Endometrial microvascular endothelial cells (primary cell): Measurements from ENCODE around the gene TEAD4. TPM values are rescaled to one million over a fixed set of nuclear protein-coding genes. Genes with fewer than 3 reads are reported as not detected.

Experiments used
- in situ Hi-C: cut with HindIII; loops from 2 replicates; pipeline ENCODE4 v1.10.0; 2017; ENCODE audit warnings: low sequenced_read_pairs, low pct_unique_long_range_greater_than_20kb; ENCODE audit errors: inconsistent ontology term
- total RNA-seq: library from RNA; depleted of rRNA; stranded (reverse); fragments of >200 nt; gene quantifications from one replicate; pipeline ENCODE4 v1.2.3, GENCODE V29; 2015; ENCODE audit errors: inconsistent ontology term

TEAD4 gene
- total RNA-seq, 1 donor from 2014 or later, result 78.1 TPM

DNA sequence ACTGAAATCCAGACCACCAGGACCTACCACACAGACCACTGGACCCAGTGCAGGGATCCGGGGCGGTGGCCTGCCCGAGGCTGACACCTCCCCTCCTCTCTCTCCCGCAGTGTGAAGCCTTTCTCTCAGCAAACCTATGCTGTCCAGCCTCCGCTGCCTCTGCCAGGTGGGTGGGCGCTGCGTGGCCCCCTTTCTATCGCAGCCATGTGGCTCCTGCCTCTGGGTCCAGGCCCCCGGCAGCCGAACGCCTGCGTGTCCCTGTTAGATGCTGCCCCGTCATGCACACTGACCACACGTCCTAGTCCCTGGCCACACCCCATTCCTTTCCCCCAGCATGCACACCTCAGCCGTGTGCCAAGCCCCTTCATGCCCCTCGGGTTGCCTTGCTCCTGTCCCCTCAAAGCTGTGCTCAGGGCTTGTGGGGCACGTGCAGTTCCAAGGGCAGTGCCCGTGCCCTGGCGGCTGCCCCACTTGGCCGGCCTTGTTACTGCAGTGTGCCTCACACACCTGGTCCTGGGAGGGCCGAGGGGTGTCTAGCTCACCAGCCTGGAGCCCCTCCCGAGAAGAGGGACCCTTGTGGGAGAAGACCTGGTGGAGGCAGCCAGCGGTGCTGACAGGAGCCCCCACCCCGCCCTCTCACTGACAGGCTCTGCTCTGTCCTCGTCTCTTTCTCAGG lies 59.9 kb downstream of the TEAD4 start:
- in situ Hi-C loops, result no loop called here

GRCh38 chr12:3020399-3020798 lies 61.2 kb downstream of the TEAD4 start:
- in situ Hi-C loops, result no loop called here

GRCh38 chr12:3020850-3021435 lies 61.7 kb downstream of the TEAD4 start:
- in situ Hi-C loops, result no loop called here

- in situ Hi-C loops, result no loop called here
Measured at GRCh38 chr12:3022411-3022810, 63.2 kb downstream of the TEAD4 start.

DNA sequence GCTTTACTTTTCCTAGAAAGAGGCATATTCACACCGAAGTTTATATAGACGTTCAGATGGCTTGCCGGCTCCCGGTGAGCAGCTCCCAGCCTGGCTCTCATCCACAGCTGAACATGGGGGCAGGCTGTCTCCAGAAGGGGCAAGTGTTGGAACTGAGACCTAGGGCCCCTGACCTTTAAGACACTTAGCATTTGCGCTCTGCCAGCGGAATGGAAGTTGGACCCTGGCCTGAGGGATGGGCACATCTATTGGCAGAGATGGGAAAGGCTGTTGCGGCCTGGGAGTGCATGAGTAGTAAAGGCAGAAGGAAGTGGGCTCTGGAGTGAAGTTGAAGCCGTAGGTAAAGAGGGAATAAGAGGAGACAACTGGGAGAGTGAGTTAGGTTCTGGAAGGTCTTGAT lies 63.8 kb downstream of the TEAD4 start:
- in situ Hi-C loops, result no loop called here

GRCh38 chr12:3028108-3028507 lies 68.9 kb downstream of the TEAD4 start:
- in situ Hi-C loops, result no loop called here

DNA sequence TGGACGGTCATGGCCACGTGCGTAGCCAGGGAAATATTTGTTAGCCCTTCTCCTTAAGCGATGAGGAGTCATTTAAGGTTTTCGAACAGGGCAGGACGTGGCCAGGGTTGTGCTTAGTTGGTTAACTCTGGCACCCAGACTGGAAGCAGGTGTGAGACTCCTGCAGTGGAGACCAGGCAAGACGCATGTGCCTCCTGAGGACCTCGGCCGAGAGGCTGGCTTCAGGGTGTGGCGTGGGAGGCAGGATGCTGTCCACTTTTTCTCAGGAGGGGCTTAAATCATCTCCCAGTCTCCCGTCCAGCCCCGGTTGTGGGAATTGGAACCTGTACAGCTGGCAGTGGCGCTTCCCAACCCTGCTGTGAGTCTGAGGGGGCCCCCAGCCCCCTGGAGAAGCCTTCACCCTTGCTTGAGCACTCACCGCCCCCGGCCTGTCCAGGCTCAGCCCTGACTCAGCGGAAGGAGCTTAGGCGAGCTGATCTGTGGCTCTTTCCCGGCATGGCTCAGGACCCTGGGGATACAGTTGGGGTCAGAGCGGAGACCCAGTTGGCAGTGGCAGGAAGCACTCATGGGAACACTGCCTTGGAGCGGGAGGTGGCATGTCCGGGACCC lies 71.7 kb downstream of the TEAD4 start:
- in situ Hi-C loops, result no loop called here

DNA sequence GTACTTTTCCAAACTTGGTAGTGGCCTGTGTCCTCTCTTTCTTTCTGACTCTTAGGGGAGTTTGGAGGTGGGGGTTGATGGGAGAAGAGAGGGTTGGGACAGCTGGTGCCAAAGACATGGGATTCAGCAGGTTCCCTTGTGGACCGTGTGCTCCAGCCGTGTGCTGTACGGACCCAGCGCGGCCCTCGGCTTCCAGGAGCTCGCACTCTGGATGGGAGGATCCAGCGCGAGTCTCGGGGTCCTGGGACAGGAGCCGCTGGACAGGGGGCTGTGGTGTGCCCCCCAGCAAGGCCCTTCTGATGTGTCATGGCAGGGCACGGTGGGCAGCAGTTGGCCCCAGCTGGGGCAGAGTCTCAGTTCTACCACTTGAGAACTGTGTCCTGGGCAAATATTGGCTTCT lies 73.0 kb downstream of the TEAD4 start:
- in situ Hi-C loops, result no loop called here

GRCh38 chr12:3032770-3033538 lies 73.8 kb downstream of the TEAD4 start:
- in situ Hi-C loops, result no loop called here

DNA sequence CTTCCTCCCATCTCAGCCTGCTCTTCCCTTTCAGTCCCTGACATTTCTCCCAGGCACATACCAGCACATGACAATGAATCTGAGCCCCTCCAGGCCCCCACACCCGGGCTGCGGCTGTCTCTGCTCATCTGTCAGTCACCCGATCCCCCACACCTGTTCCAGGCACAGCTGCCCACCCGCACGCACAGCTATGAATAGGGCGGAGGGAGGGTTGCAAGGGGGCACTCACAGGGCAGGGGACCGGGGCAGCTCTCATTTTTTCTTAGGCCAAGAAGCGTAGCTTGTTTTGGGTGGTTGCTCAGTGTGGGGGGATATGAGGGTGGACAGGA lies 74.3 kb downstream of the TEAD4 start:
- in situ Hi-C loops, result no loop called here

GRCh38 chr12:3034067-3034750 lies 75.0 kb downstream of the TEAD4 start:
- in situ Hi-C loops, result no loop called here

- in situ Hi-C loops, result no loop called here
Measured at GRCh38 chr12:3035171-3035570, 76.0 kb downstream of the TEAD4 start.

- in situ Hi-C loops, result no loop called here
Measured at GRCh38 chr12:3035815-3036702, 76.9 kb downstream of the TEAD4 start.

DNA sequence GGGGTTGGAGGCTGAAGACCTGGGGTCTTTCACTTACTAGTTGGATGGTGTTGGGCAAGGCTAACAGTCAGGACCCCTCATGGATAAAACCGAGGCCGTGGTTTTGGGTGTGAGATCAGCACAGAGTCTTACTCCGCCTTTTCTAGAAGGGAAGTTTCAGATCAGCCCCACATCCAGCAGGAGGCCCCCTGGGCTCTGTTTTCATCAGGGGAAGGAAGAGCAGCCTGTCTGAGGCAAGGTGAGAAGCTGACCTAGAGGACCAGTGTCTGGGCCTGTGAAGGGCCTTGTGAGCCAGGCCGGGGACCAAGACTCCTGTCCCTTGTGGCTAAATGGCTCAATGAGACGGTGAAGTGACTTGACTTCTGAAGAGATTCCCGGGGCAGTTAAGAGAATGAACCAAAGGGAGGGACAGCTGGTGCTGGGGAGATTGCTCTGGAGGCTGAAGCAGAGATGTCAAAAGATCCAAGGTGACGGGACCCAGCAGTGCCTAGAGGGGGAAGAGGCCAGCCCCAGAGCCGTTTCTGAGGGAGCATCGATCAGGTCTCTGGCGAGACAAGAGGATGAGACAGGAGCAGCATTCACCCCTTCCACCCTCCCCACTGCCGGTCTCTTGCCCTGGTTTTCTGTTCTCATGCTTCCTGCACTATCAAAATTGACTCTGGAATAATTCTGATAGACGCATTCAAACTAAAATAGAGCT lies 77.9 kb downstream of the TEAD4 start:
- in situ Hi-C loops, result no loop called here

- in situ Hi-C loops, result no loop called here
Measured at GRCh38 chr12:3038166-3038565, 79.0 kb downstream of the TEAD4 start.

DNA sequence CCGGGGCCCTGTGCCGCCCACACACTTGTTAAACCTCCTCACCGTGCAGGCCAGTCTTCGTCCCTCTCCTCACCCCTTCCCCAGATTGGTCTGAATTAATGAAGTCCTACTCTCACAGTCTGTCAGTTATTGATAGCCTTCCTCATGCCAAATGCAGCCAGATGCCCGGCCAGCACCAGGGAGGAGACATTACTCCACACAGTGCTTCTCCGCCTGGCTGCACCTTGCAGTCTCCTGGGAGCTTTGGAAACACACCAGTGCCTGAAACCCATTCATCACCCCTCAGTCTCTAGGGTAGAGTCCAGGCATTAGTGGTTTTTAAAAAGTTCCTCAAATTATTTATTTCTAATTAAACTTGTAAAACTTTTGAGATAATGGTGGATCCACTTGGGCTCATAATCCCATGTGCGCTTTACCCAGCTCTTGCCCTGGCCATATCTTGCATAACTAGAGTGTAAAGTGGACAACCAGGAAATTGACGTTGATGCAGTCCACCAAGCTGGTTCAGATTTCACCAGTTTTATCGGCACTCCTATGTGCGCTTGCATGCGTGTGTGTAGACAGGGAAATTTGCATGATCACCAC lies 79.8 kb downstream of the TEAD4 start:
- in situ Hi-C loops, result no loop called here

DNA sequence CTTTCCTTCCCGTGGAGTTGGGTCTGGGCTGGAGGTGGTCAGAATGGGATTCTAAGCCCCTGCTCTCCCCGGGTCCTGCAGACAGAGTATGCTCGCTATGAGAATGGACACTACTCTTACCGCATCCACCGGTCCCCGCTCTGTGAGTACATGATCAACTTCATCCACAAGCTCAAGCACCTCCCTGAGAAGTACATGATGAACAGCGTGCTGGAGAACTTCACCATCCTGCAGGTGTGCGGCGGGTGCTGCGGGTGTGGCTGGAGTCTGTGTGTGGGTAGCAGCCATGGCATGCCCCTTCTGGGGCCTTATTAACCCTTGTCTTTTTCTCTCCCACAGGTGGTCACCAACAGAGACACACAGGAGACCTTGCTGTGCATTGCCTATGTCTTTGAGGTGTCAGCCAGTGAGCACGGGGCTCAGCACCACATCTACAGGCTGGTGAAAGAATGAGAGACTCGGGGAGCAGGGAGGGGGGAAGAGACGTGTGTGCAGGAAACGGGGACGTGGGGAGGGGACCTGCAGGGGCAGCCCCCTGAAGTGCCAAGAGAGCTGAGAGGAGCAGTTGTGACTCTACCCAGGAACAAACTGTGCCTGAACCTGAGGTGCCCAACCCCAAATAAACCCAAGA lies 80.9 kb downstream of the TEAD4 start:
- in situ Hi-C loops, result no loop called here
